ENCODE data around the gene SPATA1. TPM values are rescaled to one million over a fixed set of nuclear protein-coding genes. Genes with fewer than 3 reads are reported as not detected.
"Not testable (repeated sequence)": the region's sequence is repeated elsewhere in the genome, so short reads cannot be mapped to it uniquely, and the experiment has no call there.

SPATA1 gene
- total and polyA plus RNA-seq, 2 of the 13 experiments (the other 11 are each of a cell fraction or from before 2014, with no cell fraction given) = 0.70 to 1.4 TPM

DNA sequence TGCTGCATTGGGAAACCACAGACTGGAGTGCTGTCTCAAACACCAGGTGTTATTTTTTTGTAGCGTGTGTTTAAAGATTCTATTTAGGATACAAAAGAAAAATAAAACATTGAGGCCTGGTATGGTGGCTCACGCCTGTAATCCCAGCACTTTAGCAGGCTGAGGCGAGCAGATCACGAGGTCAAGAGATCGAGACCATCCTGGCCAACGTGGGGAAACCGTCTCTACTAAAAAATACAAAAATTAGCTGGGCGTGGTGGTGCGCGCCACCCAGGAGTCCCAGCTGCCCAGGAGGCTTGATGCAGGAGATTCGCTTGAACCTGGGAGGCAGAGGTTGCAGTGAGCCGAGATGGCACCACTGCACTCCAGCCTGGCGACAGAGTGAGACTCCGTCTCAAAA lies 1.7 kb downstream of the SPATA1 start:
- H3K27me3 ChIP-seq (ENCODE audit: control insufficient read depth in 1 of 2, insufficient read depth in 2 of 2, low read length in 2 of 2); H3K9ac ChIP-seq (ENCODE audit: insufficient read depth, low read depth, low read length); H3K36me3 ChIP-seq (replicated peaks in 1 of 2; ENCODE audit: control insufficient read depth in 1 of 2, insufficient read depth in 2 of 2, low read length in 2 of 2); CTCF ChIA-PET (ENCODE audit: low intra/inter-chr PET ratio, low total read pairs); H3K9me3 ChIP-seq (ENCODE audit: low read length); BruUV-seq (replicated peaks); ATAC-seq; H2AFZ ChIP-seq (ENCODE audit: low read length); DNase-seq (ENCODE audit: low spot score); H3K27ac ChIP-seq (ENCODE audit: extremely low read length, insufficient read depth, low read length); FAIRE-seq: not testable (repeated sequence)
- in situ Hi-C loops (cut with HindIII; ENCODE audit: extremely low pct_ligation_motif_present, low pct_unique_long_range_greater_than_20kb) (loop anchor here (5.0 kb wide), 1 partner anchor 64 kb away; the partner anchor contains the start of gene CTBS), intact Hi-C loops (cut with micrococcal nuclease; ENCODE audit: unreplicated experiment) (loop anchor here (2.0 to 5.0 kb wide), 2 partner anchors 34 to 67 kb away; partner anchors contain the start of gene CTBS)
- POLR2A ChIA-PET = interaction anchor here (1.2 to 4.9 kb wide), 4 partner anchors 28 to 66 kb away, joined by 3 to 90 read pairs (median 18); partner anchors contain the start of genes CTBS and RPF1
- TF ChIP-seq SALL1 (CRISPR knock-in tag; IDR thresholded peaks at IDR 0.05) (peak; percentile 16; the same call in 1 of the 2 replicates), ZBTB38 (CRISPR knock-in tag; IDR thresholded peaks at IDR 0.05) (0 out of 2 replicates have a peak, but pooled peaks have one; percentile 62)
- TF ChIP-seq, protein P1, sequence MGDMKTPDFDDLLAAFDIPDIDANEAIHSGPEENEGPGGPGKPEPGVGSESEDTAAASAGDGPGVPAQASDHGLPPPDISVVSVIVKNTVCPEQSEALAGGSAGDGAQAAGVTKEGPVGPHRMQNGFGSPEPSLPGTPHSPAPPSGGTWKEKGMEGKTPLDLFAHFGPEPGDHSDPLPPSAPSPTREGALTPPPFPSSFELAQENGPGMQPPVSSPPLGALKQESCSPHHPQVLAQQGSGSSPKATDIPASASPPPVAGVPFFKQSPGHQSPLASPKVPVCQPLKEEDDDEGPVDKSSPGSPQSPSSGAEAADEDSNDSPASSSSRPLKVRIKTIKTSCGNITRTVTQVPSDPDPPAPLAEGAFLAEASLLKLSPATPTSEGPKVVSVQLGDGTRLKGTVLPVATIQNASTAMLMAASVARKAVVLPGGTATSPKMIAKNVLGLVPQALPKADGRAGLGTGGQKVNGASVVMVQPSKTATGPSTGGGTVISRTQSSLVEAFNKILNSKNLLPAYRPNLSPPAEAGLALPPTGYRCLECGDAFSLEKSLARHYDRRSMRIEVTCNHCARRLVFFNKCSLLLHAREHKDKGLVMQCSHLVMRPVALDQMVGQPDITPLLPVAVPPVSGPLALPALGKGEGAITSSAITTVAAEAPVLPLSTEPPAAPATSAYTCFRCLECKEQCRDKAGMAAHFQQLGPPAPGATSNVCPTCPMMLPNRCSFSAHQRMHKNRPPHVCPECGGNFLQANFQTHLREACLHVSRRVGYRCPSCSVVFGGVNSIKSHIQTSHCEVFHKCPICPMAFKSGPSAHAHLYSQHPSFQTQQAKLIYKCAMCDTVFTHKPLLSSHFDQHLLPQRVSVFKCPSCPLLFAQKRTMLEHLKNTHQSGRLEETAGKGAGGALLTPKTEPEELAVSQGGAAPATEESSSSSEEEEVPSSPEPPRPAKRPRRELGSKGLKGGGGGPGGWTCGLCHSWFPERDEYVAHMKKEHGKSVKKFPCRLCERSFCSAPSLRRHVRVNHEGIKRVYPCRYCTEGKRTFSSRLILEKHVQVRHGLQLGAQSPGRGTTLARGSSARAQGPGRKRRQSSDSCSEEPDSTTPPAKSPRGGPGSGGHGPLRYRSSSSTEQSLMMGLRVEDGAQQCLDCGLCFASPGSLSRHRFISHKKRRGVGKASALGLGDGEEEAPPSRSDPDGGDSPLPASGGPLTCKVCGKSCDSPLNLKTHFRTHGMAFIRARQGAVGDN (CRISPR knock-in tag; IDR thresholded peaks at IDR 0.05) = 0 out of 2 replicates have a peak, but pooled peaks have one; percentile 11
- Histone ChIP-seq H3K4me2 (ENCODE audit: low read depth, low read length) (peak overlapping the region; percentile 70), H3K4me3 (replicated peaks in 1 of 3; ENCODE audit: insufficient read depth in 1 of 3, low read depth in 2 of 3, low read length in 3 of 3) (peak overlapping the region; percentile 92 to 97 (median 97); a peak in 4 of 6 replicates), H4K20me1 (ENCODE audit: insufficient read depth, low read length) (peaks cover 22% of the 10 kb centered on the region), H3K79me2 (ENCODE audit: insufficient read depth, low read length) (peaks cover 31% of the 10 kb centered on the region), H3K4me1 (ENCODE audit: insufficient read depth, low read length) (peaks cover 37% of the 10 kb centered on the region)
- 90% methylated on average over 14 of the region's 14 CpGs for WGBS (ENCODE audit: low lambda C conversion rate)
